Gastrocnemius medialis (tissue), 4 donors: ENCODE results near the gene GRM1. TPM values are rescaled to one million over a fixed set of nuclear protein-coding genes. Genes with fewer than 3 reads are reported as not detected.

ENCODE experiments used
- ATAC-seq, 2 donors: fragments of 150-250 bp; one replicate each; pipeline ENCODE4 v1.9.1; 2016
- DNase-seq, 2 donors: peaks; one replicate each; pipeline ENCODE4 v3.0.0-alpha.2; 2019
- H3K27ac ChIP-seq, 4 donors: fragments of 200-600 bp; sonication (generic); 1 replicate in 1 of 4; 2 replicates in 3 of 4; pipeline ENCODE4 v1.5.1; 2016 to 2018; ENCODE audit warnings: mild to moderate bottlenecking in 2 of 4, moderate library complexity in 1 of 4
- H3K27me3 ChIP-seq, 3 donors: fragments of 200-600 bp; sonication (generic) in 2 of 3; 1 replicate in 1 of 3; 2 replicates in 2 of 3; pipeline versions ENCODE4 v1.5.1 to v1.6.0; 2016 to 2019; ENCODE audit warnings: mild to moderate bottlenecking in 1 of 3, moderate library complexity in 1 of 3
- H3K36me3 ChIP-seq, 2 donors: fragments of 200-600 bp; sonication (generic) in 1 of 2; one replicate each; pipeline ENCODE4 v1.5.1; 2017 to 2018
- H3K4me1 ChIP-seq, 2 donors: fragments of 200-600 bp; sonication (generic) in 1 of 2; one replicate each; pipeline ENCODE4 v1.5.1; 2016 to 2017; ENCODE audit warnings: mild to moderate bottlenecking in 2 of 2
- H3K4me3 ChIP-seq, 4 donors: fragments of 200-600 bp; sonication (generic) in 3 of 4; 1 replicate in 1 of 4; 2 replicates in 3 of 4; pipeline ENCODE4 v1.5.1; 2016 to 2019; ENCODE audit warnings: mild to moderate bottlenecking in 2 of 4
- H3K9me3 ChIP-seq, 3 donors: fragments of 200-600 bp; sonication (generic) in 2 of 3; 1 replicate in 1 of 3; 2 replicates in 2 of 3; pipeline ENCODE4 v1.5.1; 2016 to 2019
- CTCF ChIP-seq, 5 experiments: fragments of 450-650 bp in 3 of 5; fragments of 200-600 bp in 2 of 5; sonication (generic) in 2 of 5; IDR thresholded peaks in 4 of 5; conservative IDR thresholded peaks in 1 of 5; 1 replicate in 4 of 5; 2 replicates in 1 of 5; pipeline ENCODE4 v1.5.1; 2016 to 2019; ENCODE audit warnings: antibody characterized with exemption in 5 of 5, mild to moderate bottlenecking in 3 of 5, moderate library complexity in 3 of 5
- POLR2A ChIP-seq, 2 donors: fragments of 450-650 bp; IDR thresholded peaks; one replicate each; pipeline ENCODE4 v1.6.1; 2017; ENCODE audit warnings: antibody characterized with exemption in 2 of 2, mild to moderate bottlenecking in 2 of 2, moderate library complexity in 2 of 2
- in situ Hi-C, 4 donors: fragments of 200-750 bp; cut with MboI; loops; one replicate each; pipeline versions ENCODE4 v1.15.0 to v1.8.0; 2017; ENCODE audit warnings: low sequenced_read_pairs in 4 of 4
- intact Hi-C: fragments of 100-400 bp; cut with DNase I; formaldehyde crosslinking; loops from one replicate; pipeline ENCODE4 v1.15.1; 2023; ENCODE audit warnings: low total_unique reads
- total RNA-seq, 4 donors: library from RNA; depleted of rRNA; stranded (reverse); fragments of >200 nt; gene quantifications; one replicate each; pipeline versions ENCODE4 v1.1.0 to v1.2.3, GENCODE V29; 2016

GRM1 gene
- total RNA-seq, 4 donors from 2014 or later, result 0.04 TPM; not detected in 3

GRCh38 chr6:146355521-146356100 lies 326.7 kb downstream of the GRM1 start:
- no peaks in the 10 kb centered on the region for H3K4me1 ChIP-seq
- intact Hi-C loops, result no loop called here
- ATAC-seq (no peak), DNase-seq (no peak)
- H3K27ac ChIP-seq, result no peak overlapping the region
- in situ Hi-C loops, result no loop called here
- TF ChIP-seq POLR2A (IDR thresholded peaks at IDR 0.05) (no peak), CTCF (IDR thresholded peaks at IDR 0.05 in 4 of 5, conservative IDR thresholded peaks at IDR 0.05 in 1 of 5) (no peak)
- H3K36me3 ChIP-seq, result no peaks in the 10 kb centered on the region
- no peak overlapping the region for H3K4me3 ChIP-seq
- H3K27me3 ChIP-seq, result no peaks in the 10 kb centered on the region
- no peaks in the 10 kb centered on the region for H3K9me3 ChIP-seq

GRCh38 chr6:146357578-146358430 lies 328.9 kb downstream of the GRM1 start:
- Histone ChIP-seq H3K4me1 (no peaks in the 10 kb centered on the region), H3K4me3 (no peak overlapping the region), H3K9me3 (no peaks in the 10 kb centered on the region), H3K27me3 (no peaks in the 10 kb centered on the region), H3K27ac (no peak overlapping the region), H3K36me3 (no peaks in the 10 kb centered on the region)
- TF ChIP-seq CTCF (IDR thresholded peaks at IDR 0.05 in 4 of 5, conservative IDR thresholded peaks at IDR 0.05 in 1 of 5) (no peak), POLR2A (IDR thresholded peaks at IDR 0.05) (no peak)
- in situ Hi-C loops (no loop called here), intact Hi-C loops (no loop called here)
- DNase-seq (no peak), ATAC-seq (no peak)

DNA sequence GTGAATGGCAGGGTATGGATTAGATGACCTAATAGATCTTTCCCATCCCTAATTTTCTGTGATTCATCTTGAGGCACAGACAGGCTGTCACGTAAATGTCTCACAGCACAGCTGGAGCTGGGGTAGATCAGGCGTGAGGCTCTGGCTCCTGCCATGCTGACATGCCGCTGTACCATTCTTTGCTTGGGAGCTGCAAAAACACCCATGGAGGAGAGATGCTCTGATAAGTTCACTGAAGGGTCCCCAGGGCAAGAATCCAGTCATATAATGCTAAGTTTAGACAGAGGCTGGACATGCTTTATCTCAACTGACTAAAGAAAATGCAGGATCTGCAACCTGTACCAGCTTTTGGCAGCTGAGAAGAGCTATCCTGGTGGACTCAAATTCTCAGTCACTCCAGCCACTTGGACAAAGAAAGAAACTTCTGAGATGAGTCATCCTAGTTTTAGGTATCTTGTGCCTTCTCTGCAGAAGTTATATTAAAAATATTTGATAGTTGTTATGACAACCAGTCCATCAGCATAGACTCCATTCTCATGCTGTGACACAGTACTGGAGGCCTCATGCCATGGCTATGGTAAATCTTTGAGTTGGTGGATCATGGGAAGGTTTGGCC lies 329.7 kb downstream of the GRM1 start:
- Histone ChIP-seq H3K9me3 (no peaks in the 10 kb centered on the region), H3K4me3 (no peak overlapping the region), H3K36me3 (no peaks in the 10 kb centered on the region), H3K27me3 (no peaks in the 10 kb centered on the region), H3K4me1 (no peaks in the 10 kb centered on the region), H3K27ac (no peak overlapping the region)
- in situ Hi-C loops, result no loop called here
- DNase-seq, result no peak
- intact Hi-C loops, result no loop called here
- TF ChIP-seq POLR2A (IDR thresholded peaks at IDR 0.05) (no peak), CTCF (IDR thresholded peaks at IDR 0.05 in 4 of 5, conservative IDR thresholded peaks at IDR 0.05 in 1 of 5) (no peak)
- no peak for ATAC-seq

DNA sequence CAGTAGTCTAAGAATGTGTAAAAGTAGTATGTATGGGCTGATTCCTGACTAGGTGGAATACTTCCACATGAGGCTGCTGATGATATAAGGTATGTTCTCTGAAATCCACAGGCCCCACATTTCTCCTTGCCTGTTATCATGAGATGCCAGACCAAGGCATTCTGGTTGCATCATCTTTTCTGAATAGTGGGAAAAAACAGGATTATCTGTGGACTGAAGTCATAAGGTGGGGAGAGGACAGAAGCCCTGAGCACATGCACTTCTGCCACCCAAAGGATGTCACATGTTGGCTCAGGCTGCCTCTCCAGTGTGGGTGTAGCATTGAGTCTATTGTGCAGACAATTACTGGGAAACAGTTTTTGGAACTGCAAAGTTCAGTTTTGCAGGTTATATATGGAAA lies 330.3 kb downstream of the GRM1 start:
- in situ Hi-C loops (no loop called here), intact Hi-C loops (no loop called here)
- Histone ChIP-seq H3K4me1 (no peaks in the 10 kb centered on the region), H3K4me3 (no peak overlapping the region), H3K9me3 (no peaks in the 10 kb centered on the region), H3K36me3 (no peaks in the 10 kb centered on the region), H3K27ac (no peak overlapping the region), H3K27me3 (no peaks in the 10 kb centered on the region)
- no peak for ATAC-seq
- TF ChIP-seq POLR2A (IDR thresholded peaks at IDR 0.05), result no peak
- no peak for DNase-seq
